GM20000 (cell line): ENCODE results near the gene EPB41L1.
"Not testable (repeated sequence)": the region's sequence is repeated elsewhere in the genome, so short reads cannot be mapped to it uniquely, and the experiment has no call there.

Experiments used
- DNase-seq: peaks from one replicate; pipeline ENCODE4 v3.0.0; 2012; ENCODE audit warnings: low spot score
- CTCF ChIP-seq: IDR thresholded peaks from 2 replicates; pipeline ENCODE4 v1.5.1; 2012; ENCODE audit warnings: mild to moderate bottlenecking, control low read depth; ENCODE audit errors: extremely low read depth, missing control alignments

EPB41L1 gene

GRCh38 chr20:36135821-36136220 lies 18.7 kb upstream of the EPB41L1 start:
- DNase-seq = no peak
- no peak for TF ChIP-seq CTCF

- DNase-seq = not testable (repeated sequence)
Measured at GRCh38 chr20:36137313-36137712, 17.2 kb upstream of the EPB41L1 start.

GRCh38 chr20:36141310-36141709 lies 13.2 kb upstream of the EPB41L1 start:
- DNase-seq = no peak
- TF ChIP-seq CTCF = no peak

GRCh38 chr20:36144336-36144735 lies 10.2 kb upstream of the EPB41L1 start:
- no peak for DNase-seq
- no peak for TF ChIP-seq CTCF

- TF ChIP-seq CTCF = no peak
- DNase-seq = no peak
Measured at GRCh38 chr20:36145877-36146707, 8.4 kb upstream of the EPB41L1 start.

GRCh38 chr20:36147690-36148089 lies 6.8 kb upstream of the EPB41L1 start:
- TF ChIP-seq CTCF = no peak
- DNase-seq = no peak

- DNase-seq = no peak
- TF ChIP-seq CTCF = no peak
Measured at GRCh38 chr20:36148439-36148838, 6.1 kb upstream of the EPB41L1 start.

- no peak for TF ChIP-seq CTCF
- no peak for DNase-seq
Measured at GRCh38 chr20:36149012-36149411, 5.5 kb upstream of the EPB41L1 start.
